ENCODE measurements around the gene C10orf120.

DNA sequence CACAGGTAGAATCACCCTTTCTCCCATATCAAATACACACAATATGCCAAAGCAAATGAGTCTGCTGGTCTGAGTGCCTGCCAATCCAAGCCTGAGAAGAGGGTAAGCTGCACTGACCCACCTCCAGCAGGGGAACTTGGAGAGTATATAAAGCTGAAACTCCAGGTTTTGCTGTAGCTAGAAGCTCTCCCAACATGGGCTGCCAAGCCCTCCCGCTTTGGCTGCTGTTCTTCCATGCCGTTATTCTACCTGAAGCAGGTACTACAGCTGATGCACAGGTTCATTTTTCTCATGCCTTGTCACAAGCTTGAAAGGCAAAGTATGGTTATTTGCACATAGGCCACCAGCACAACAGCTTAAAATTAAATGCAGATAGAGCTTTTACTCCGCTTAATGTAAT lies 21.5 kb upstream of the C10orf120 start:
- TF ChIP-seq CTCF (conservative IDR thresholded peaks at IDR 0.05; ENCODE audit: low read length) (no peak), EZH2phosphoT487 (IDR thresholded peaks at IDR 0.05; ENCODE audit: borderline replicate concordance) (no peak)
